PC-3 (cell line): ENCODE results near the gene CDC25A. TPM values are rescaled to one million over a fixed set of nuclear protein-coding genes. Genes with fewer than 3 reads are reported as not detected.

Source experiments
- ATAC-seq: fragments of 200-7000 bp; cut with Tn5 transposase; 2 replicates; pipeline ENCODE4 v1.9.1; 2020; ENCODE audit warnings: mild to moderate bottlenecking, moderate library complexity
- BruUV-seq: library from RNA; stranded (reverse); fragments of 400-500 nt; replicated peaks from 2 replicates; lab custom pipeline; 2021; lab: Mats Ljungman, UMichigan
- CTCF ChIA-PET: fragments of 300-600 bp; sonication (Branson Sonifier 250); formaldehyde crosslinking; loops from one replicate; lab custom pipeline; 2022; ENCODE audit warnings: antibody characterized with exemption; lab: Charles Lee
- POLR2A ChIA-PET: fragments of 300-600 bp; sonication (Branson Sonifier 250); formaldehyde crosslinking; loops from one replicate; lab custom pipeline; 2022; ENCODE audit warnings: antibody characterized with exemption; ENCODE audit not compliant: unreplicated experiment; lab: Charles Lee
- DNase-seq: peaks from one replicate; pipeline ENCODE4 v3.0.0-alpha.2; 2015
- H2AFZ ChIP-seq: fragments of 300-600 bp; sonication (generic); 2 replicates; pipeline ENCODE4 v1.6.0; 2016; ENCODE audit warnings: antibody characterized with exemption, low read length
- H3F3A ChIP-seq: fragments of 300-600 bp; sonication (generic); one replicate; pipeline ENCODE4 v1.6.0; 2017; ENCODE audit warnings: antibody characterized with exemption, low read length, control low read depth, mild to moderate bottlenecking; ENCODE audit not compliant: unreplicated experiment
- H3K27ac ChIP-seq: fragments of 300-600 bp; sonication (generic); 2 replicates; pipeline ENCODE4 v1.5.1; 2016; ENCODE audit warnings: mild to moderate bottlenecking, low read length
- H3K27me3 ChIP-seq: fragments of 300-600 bp; sonication (generic); 2 replicates; pipeline ENCODE4 v1.6.1; 2016; ENCODE audit warnings: low read length, mixed read lengths
- H3K36me3 ChIP-seq: fragments of 300-600 bp; sonication (generic); 2 replicates; pipeline ENCODE4 v1.6.1; 2016; ENCODE audit warnings: low read depth, mixed run types, low read length, mixed read lengths
- H3K4me1 ChIP-seq: fragments of 300-600 bp; sonication (generic); 2 replicates; pipeline ENCODE4 v1.5.1; 2016; ENCODE audit warnings: low read length; ENCODE audit not compliant: insufficient read depth
- H3K4me2 ChIP-seq: fragments of 300-600 bp; sonication (generic); 2 replicates; pipeline ENCODE4 v1.6.0; 2016; ENCODE audit warnings: low read length
- H3K4me3 ChIP-seq: fragments of 300-600 bp; sonication (generic); 2 replicates; pipeline ENCODE4 v1.5.1; 2016; ENCODE audit warnings: mild to moderate bottlenecking, low read length, mixed read lengths
- H3K79me2 ChIP-seq: fragments of 300-600 bp; sonication (generic); 2 replicates; pipeline ENCODE4 v1.6.1; 2017; ENCODE audit warnings: low read length, mixed read lengths
- H3K9ac ChIP-seq: fragments of 300-600 bp; sonication (generic); 2 replicates; pipeline ENCODE4 v1.6.0; 2016; ENCODE audit warnings: mild to moderate bottlenecking, low read length
- H3K9me2 ChIP-seq: fragments of 300-600 bp; sonication (generic); replicated peaks from 2 replicates; pipeline ENCODE4 v1.6.1; 2016; ENCODE audit warnings: mixed run types, low read length, mixed read lengths
- H3K9me3 ChIP-seq: fragments of 300-600 bp; sonication (generic); 2 replicates; pipeline ENCODE4 v1.6.1; 2016; ENCODE audit warnings: low read length, mixed read lengths
- H4K20me1 ChIP-seq: fragments of 300-600 bp; sonication (generic); 2 replicates; pipeline ENCODE4 v1.6.1; 2016; ENCODE audit warnings: low read length, mixed read lengths
- EZH2 ChIP-seq: fragments of 300-600 bp; sonication (generic); IDR thresholded peaks from one replicate; pipeline ENCODE4 v1.6.1; 2017; ENCODE audit warnings: antibody characterized with exemption, mild to moderate bottlenecking, low read length; ENCODE audit not compliant: unreplicated experiment
- EZH2phosphoT487 ChIP-seq: fragments of 300-600 bp; sonication (generic); IDR thresholded peaks from 2 replicates; pipeline ENCODE4 v1.6.1; 2018; ENCODE audit warnings: mild to moderate bottlenecking, antibody characterized with exemption, low read length, borderline replicate concordance
- intact Hi-C: fragments of 100-400 bp; cut with micrococcal nuclease; formaldehyde crosslinking; loops from 2 replicates; pipeline ENCODE4 v1.9.0; 2023
- total RNA-seq: library from RNA; depleted of rRNA; stranded (reverse); fragments of >200 nt; gene quantifications from 2 replicates; pipeline ENCODE4 v1.2.3, GENCODE V29; 2014
- TF ChIP-seq, protein P1 (sequence below): fragments of 300-600 bp; sonication (generic); conservative IDR thresholded peaks from 2 replicates; pipeline ENCODE4 v1.5.1; 2017; ENCODE audit warnings: antibody characterized with exemption, low read depth, mild to moderate bottlenecking, low read length

CDC25A gene
- total RNA-seq, 1 experiment from 2014 or later, result 43.0 TPM

DNA sequence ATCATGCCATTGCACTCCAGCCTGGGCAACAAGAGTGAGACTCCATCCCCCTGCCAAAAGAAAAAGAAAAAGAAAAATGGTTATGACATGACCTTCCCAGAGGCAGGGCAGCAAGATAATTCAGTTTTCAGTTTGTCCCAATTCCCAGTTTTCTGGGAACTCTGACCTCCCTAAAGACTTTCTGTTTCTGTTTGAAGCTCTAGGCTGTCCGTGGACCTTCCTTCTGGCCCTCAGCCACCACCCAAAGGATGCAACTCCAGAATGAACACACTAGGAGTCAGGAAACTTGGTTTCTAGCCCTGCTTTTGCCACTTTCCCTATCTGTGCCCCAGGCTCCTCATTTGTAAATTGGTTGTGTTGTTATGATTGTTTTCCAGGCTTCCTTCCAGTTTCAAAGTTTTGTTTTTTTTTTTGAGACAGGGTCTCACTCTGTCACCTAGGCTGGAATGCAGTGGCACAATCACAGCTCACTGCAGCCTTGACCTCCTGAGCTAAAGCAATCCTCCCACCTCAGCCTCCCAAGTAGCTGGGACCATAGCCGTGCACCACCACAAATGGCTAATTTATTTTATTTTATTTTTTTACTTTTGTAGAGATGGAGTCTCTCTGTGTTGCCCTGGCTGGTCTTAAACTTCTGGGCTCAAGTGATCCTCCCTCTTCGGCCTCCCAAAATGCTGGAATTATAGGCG is 68.6 kb downstream of the CDC25A start:
- Histone ChIP-seq H4K20me1 (no peaks in the 10 kb centered on the region), H3K79me2 (no peaks in the 10 kb centered on the region), H3K4me2 (no peak overlapping the region), H3F3A (no peaks in the 10 kb centered on the region), H3K9me2 (no peaks in the 10 kb centered on the region), H3K4me3 (no peak overlapping the region), H2AFZ (no peak overlapping the region), H3K9ac (no peak overlapping the region), H3K27me3 (no peaks in the 10 kb centered on the region), H3K27ac (no peak overlapping the region), H3K9me3 (no peaks in the 10 kb centered on the region), H3K36me3 (no peaks in the 10 kb centered on the region), H3K4me1 (no peaks in the 10 kb centered on the region)
- ChIA-PET CTCF (no interaction called here), POLR2A (no interaction called here)
- intact Hi-C loops, result no loop called here
- no peak for DNase-seq
- peak; percentile 37; the same call in 1 of the 2 replicates for ATAC-seq
- TF ChIP-seq, protein P1, sequence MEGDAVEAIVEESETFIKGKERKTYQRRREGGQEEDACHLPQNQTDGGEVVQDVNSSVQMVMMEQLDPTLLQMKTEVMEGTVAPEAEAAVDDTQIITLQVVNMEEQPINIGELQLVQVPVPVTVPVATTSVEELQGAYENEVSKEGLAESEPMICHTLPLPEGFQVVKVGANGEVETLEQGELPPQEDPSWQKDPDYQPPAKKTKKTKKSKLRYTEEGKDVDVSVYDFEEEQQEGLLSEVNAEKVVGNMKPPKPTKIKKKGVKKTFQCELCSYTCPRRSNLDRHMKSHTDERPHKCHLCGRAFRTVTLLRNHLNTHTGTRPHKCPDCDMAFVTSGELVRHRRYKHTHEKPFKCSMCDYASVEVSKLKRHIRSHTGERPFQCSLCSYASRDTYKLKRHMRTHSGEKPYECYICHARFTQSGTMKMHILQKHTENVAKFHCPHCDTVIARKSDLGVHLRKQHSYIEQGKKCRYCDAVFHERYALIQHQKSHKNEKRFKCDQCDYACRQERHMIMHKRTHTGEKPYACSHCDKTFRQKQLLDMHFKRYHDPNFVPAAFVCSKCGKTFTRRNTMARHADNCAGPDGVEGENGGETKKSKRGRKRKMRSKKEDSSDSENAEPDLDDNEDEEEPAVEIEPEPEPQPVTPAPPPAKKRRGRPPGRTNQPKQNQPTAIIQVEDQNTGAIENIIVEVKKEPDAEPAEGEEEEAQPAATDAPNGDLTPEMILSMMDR, result no peak
- TF ChIP-seq EZH2phosphoT487, result no peak
- no TSS peak for BruUV-seq

DNA sequence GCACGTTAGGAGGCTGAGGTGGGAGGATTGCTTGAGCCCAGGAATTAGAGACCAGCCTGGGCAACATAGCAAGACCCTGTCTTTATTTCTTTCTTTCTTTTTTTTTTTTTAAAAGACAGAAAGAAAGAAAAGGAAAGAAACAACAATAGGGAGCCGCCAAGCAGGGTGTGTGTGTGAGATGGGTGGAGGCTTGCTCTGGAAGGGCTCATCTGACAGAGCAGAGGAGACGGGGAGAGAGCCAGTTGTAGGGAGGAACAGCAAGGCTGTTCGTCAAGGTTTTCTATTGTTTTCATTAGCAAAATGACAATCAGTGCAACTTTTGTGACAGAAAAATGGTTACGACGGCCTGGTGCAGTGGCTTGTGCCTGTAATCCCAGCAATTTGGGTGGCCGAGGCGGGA is 69.3 kb downstream of the CDC25A start:
- H3K4me1 ChIP-seq, result no peaks in the 10 kb centered on the region
- DNase-seq (no peak), ATAC-seq (no peak)
- intact Hi-C loops, result no loop called here
- no peak overlapping the region for H3K9ac ChIP-seq
- no peak overlapping the region for H3K4me3 ChIP-seq
- no peak overlapping the region for H2AFZ ChIP-seq
- no TSS peak for BruUV-seq
- H3K9me3 ChIP-seq, result no peaks in the 10 kb centered on the region
- no peaks in the 10 kb centered on the region for H3K79me2 ChIP-seq
- H3K27ac ChIP-seq, result no peak overlapping the region
- no peaks in the 10 kb centered on the region for H3F3A ChIP-seq
- no peak overlapping the region for H3K4me2 ChIP-seq
- no peaks in the 10 kb centered on the region for H3K27me3 ChIP-seq
- H3K36me3 ChIP-seq, result no peaks in the 10 kb centered on the region
- POLR2A ChIA-PET, result no interaction called here
- TF ChIP-seq EZH2 (no peak), EZH2phosphoT487 (no peak)
- TF ChIP-seq, protein P1, result no peak
- no peaks in the 10 kb centered on the region for H3K9me2 ChIP-seq
- CTCF ChIA-PET, result no interaction called here
- no peaks in the 10 kb centered on the region for H4K20me1 ChIP-seq

DNA sequence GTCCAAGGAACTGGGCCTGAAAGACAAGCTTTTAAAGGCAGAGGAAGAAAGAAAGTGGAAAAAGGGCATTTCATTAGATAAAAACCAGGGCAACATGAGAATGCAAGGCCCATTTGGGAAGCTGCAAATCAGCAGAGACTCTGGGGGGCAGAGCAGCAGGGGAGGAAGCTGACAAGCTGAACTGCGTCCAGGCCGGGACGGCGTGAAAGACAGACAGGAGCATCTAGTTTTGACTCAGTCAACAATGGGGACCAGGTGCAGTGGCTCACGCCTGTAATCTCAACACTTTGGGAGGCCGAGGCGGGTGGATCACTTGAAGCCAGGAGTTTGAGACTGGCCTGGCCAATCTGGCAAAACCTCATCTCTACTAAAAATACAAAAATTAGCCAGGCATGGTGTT is 69.9 kb downstream of the CDC25A start:
- Histone ChIP-seq H3K79me2 (no peaks in the 10 kb centered on the region), H2AFZ (no peak overlapping the region), H3K4me3 (no peak overlapping the region), H4K20me1 (no peaks in the 10 kb centered on the region), H3K27ac (no peak overlapping the region), H3K9me3 (no peaks in the 10 kb centered on the region), H3K36me3 (no peaks in the 10 kb centered on the region), H3K4me1 (no peaks in the 10 kb centered on the region), H3F3A (no peaks in the 10 kb centered on the region), H3K9ac (no peak overlapping the region), H3K4me2 (no peak overlapping the region), H3K27me3 (no peaks in the 10 kb centered on the region), H3K9me2 (no peaks in the 10 kb centered on the region)
- ChIA-PET CTCF (no interaction called here), POLR2A (no interaction called here)
- no peak for TF ChIP-seq EZH2
- no peak for TF ChIP-seq EZH2phosphoT487
- TF ChIP-seq, protein P1, result no peak
- intact Hi-C loops, result no loop called here
- DNase-seq (no peak), ATAC-seq (no peak)
- no TSS peak for BruUV-seq
